NCI-H82 treated with DMSO at 0.1 percent for 48 hours (cell line): Measurements from ENCODE around the gene KCNK4.
"Not testable (repeated sequence)": the region's sequence is repeated elsewhere in the genome, so short reads cannot be mapped to it uniquely, and the experiment has no call there.

Experiments used
- DNase-seq: peaks from one replicate; lab custom pipeline; 2025; ENCODE audit not compliant: unreplicated experiment; lab: John Stamatoyannopoulos, UW

KCNK4 gene

DNA sequence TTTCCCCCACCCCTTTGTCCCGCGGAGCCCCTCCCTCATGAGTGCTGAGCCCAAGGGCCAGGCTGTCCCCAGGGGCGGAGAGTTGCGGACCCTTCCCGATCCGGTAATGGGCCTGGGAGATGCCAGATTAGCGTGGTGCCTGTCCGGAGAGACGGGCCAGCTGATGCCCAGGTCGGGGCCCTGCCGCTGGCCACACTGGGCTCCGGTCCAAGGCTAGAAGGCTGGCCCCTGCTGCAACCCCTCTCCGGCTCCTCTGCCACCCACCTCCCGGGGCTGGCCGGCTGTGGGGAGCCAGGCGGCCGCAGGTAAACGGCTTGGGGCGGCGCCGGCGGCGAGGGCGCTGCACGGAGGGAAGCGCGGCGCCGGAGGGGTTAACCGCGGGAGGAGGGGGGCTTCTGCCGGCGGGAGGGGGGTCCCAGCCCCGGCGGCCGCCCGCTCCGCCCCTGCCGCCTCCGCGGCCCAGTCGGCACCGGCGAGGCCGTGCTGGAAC is at the start of gene KCNK4:
Gene KCNK4, plus strand, starts transcription at position 41 of the 490 bp plus-strand sequence. CDS start 1,717 bp downstream, outside the sequence.
- no peak for DNase-seq

DNA sequence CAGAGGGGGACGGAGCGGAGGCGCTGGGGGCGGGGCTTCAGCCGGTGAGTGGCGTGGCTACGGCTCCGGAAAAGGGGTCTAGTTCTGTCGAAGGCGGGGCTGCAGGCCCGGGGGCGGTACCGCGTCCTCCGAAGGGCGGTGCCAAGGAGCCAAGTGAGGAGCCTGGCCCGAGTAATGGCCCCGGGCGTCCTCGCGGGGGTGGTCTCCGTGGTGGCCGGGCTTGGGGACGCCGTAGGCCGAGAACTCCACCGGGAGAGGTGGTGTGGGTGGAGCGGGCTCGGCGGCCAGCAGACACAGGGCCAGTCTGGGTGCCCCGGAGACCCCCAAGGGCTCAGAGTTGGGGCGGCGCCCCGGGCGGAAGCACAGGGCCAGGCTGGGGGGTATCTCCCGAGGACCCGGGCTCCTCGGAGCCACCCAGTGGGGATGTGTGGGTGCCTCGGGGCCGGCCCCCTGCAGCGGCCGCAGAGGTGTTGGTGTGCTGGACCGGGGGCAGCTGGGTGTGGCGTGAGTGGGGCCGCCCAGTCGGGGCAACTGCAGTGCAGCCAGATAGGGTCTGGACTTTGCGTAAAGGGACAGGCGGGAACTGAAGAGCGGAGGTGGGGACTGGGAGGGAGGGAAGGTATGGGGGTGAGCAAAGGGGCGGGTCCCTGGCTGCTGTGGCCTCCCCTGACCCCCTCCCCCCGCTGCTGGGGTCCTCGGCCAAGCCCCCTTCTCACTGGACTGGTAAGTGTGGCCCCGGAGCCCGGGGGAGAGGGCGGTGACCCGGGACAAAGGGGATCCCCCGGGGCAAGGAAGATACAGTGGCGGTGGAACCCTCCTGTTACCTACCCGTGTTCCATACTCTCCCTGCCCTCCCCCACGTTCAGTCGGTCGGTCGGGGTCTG is 49.4 kb upstream of the KCNK4 start:
- DNase-seq: no peak

DNA sequence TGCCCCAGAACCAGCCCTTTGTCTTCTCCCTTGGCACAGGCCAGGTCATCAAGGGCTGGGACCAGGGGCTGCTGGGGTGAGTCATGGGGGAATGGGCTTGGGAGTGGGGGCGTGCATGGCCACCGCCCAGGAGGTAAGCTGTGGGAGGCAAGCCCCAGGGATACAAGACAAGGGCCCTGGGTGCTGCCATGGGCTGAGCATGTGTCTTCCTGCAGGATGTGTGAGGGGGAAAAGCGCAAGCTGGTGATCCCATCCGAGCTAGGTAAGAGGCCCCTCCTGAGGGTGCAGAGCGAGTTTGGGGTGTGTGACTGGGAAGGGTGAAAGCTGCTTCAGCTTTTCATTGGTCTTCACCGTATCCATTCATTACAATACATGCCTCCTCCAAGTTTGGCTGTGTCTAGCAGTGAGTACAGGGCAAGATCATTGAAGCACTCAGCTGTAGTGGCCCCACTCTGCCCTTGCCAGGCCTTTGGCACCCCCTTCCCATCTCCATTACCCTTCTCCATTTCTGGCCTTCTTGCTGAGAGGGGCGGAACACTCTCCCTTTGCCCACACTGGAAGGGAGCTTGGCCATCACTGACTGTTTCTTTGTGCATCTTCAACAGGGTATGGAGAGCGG is 47.8 kb upstream of the KCNK4 start:
- no peak for DNase-seq

DNA sequence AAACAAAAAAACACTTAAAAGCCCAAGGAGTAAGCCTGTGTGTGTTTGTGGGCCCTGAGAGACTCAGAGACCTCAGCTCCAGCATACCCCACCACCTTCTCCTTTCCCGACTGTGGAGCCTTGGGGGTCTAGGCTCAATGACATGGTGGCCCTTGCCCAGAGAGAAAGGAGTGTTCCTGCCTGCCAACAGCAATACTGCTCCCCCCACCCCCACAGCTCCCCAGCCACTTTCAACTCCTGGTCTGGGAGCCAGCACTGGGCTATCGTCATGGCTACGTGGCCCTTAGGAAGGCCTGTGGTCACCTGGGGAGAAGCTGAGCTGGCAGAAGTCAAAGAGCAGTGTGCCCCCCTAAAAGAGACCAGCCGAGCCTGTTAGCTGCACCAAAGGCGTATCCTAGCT is 47.0 kb upstream of the KCNK4 start:
- no peak for DNase-seq

DNA sequence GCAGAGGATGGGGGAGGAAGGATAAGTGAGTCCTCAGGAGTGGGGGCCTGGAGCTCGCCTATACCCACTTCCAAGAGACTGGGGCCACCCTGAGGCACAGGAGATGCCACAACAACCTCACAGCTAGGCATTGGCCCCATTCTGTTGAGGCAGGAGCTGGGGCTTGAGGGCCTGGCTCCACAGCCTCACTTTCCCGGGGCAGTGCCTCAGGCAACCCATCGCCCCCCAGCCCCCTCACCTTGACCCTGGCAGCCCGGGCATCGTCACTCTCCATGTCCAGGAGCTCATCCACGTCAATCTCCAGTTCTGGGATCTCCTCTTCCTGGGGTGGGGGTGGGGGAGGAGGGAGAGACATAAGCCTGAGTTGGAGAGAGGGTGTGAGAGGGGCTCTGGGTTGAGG is 46.1 kb upstream of the KCNK4 start:
- DNase-seq: no peak

DNA sequence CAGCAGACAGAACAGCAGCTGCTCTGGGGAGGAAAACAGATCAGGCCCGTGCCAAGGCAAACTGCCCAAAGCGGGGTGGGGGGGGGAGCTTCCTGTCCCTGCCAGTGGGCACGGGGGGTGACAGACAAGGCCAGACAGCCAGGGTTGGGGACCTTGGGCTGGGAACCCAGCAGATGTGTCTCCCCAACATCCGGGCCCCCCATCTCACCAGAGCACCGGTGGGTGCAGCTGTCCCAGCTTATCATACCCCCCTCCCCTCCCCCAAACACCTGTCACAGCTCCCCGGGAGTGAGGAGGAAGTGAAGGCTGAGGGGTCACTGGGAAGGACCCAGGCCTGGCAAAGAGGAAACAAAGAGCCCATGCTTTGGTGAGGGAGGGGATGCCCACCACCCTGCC is 45.7 kb upstream of the KCNK4 start:
- DNase-seq: no peak

DNA sequence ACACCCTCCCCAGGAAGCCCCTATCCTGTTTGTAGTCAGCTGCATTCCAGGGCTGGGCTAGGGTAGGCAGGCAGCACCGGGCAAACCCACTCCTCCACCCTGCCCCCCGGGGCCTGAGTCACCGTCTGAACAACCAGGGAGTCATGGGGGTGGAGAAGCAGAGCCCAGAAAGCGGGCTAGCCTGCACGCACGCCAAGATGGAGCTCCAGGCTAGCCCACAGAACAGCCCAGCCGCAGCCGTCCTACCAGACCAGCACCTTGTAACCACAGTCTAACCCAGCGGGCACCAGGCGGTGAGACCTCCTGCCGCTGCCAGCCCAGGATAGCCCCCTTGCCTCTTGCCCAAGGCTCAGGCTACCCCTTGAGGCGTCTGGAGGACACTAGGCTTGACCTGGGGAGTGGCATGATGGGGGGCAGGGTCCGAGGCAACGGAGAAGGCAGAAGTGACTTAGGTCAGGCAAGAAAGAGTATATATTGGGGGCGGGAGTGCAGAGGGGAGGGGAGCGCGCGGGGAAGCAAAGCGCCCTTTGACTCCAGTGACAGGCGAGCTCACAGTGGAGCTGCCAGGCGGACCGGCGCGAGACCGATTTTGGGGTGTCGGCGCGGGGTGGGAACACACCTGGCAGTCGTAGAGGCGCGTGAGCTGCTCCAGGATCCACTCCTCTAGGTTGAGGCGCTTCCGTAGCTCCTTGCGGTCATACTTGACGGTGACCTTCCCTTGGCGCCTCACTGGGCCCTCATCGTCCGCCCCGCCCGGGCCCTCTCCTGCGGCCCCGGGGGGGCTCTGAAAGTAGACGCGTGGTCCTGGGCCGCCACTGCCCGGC is 45.1 kb upstream of the KCNK4 start:
- DNase-seq: no peak

DNA sequence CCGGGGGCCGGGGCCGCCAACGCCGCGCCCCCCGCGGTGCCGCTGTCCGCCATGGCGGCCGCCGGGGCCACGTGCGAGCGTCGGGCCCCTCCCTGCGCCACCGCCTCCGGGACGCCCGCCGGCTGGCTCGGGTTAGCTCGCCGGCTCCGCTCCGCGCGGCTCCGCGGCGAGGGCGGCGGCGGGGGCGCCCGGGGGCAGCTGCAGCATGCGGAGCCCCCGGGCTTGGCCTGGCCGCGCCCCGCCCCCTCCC is 44.6 kb upstream of the KCNK4 start:
- not testable (repeated sequence) for DNase-seq

DNA sequence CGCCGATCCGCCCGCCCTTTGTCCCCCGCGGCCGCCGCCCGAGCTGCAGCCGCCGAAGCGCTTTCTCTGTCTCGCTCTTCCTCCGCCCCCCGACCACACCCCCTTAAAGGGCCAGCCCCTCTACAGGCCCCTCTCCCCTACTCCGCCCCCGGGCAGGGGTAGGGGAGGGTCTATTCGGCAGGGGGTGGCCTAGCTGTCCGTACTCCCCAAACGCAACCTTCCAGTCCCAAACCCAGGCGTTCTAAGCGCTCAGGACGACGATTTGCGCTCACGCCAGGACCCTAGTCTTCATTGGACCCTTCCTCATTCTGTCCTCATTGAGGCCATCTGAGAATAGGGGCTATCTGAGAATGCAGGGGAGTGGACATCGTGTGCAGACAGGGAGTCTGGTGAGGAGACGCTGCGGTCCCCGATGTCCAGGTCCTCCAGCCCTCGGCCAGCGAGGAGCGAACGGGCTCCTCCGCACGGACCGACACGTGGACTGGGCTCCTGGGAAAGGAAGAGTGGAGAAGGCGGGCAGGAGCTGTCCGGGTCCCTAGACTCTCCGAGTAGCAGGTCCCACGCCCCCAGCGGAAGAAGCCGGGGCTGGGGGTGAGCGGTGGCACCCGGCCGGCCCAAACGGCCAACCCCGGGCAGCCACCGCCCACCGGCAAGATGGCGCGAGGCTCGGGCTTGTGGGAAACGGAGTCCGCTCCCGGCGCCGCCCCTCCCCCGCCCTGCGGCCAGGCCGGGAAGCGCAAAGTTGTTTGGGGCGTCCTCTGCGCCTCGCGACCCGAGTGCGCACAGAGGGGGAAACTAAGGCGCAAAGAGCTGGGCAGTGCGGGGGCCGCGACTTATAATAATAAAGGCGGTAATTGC is 44.0 kb upstream of the KCNK4 start, which contains the start of gene PPP1R14B:
Gene PPP1R14B, minus strand, starts transcription at position 73 of the 858 bp plus-strand sequence. CDS start 270 bp downstream, outside the sequence.
- DNase-seq: peak; percentile 54

DNA sequence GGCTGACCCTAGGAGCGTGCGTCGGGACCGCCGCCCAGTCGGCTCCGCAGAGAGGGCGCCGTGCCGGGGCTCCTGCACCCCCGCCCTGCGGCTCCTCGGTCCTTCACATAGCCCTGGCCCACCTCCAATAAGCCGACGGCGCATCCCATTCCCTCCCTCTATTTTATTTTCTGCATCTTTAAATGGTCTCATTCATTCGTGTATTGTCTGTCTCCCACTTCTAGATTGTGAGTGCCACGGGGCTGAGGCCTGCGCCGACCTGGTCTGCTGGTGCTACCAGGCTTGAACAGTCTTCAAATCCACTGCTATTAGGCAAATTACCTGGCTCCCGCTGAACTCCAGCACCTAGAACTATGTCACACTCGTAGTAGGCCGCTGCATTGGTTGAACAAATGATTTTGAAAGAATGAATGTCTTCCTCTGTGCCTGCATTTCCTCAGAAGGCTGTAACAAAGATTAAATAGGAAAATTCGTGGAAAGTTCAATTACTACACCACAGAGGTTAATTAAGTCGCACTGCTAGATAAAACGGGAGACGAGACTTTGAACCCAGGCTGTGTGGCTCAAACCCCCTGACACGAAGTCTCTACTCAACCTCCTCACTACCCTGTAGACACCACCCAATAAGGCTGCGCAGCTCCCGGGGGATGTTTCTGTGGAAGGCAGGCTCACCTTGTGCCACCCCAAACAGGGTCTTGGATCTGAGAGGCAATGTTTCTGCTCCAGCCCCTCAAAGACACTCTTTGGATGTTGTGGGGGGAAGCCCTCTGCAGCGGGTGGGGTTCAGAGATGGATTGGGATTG is 43.2 kb upstream of the KCNK4 start:
- no peak for DNase-seq

DNA sequence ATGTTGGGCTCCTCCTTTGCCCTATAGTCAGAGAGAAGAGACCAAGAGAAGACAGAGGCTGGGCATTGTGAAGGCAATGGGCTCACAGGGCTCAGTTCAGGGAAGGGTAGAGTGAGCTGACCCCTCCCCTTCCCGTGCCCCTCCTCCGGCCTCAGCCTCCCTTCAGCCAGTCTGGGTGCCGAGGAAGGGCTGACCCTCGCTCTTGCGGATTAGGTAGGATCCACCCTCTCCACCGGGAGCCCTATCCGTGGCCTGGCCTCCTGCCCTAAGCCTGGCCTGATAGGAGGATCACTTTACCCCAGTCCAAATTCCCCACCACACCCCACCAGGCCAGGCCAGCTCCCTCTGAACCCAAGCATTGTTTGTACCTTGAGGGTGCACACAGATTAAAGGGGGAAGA is 42.5 kb upstream of the KCNK4 start:
- no peak for DNase-seq

DNA sequence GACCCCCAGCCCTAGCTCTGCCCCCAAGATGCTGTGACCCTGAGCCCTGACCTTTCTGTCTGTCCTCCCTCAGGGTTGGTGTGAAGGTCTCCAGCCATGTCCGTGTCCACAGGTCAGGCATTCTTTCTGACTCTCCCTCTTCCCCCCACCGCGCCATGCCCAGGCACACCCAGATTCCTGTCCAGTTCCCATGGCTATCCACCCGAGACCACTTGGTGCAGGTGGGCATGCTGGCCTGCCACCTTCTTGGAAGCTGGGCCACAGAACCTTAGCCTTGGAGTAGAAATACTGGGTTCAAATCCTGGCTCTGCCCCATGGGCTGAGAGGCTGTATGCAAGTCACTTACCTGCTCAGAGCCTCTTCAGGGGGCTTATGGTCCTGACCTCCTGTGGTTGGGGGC is 42.1 kb upstream of the KCNK4 start:
- no peak for DNase-seq

DNA sequence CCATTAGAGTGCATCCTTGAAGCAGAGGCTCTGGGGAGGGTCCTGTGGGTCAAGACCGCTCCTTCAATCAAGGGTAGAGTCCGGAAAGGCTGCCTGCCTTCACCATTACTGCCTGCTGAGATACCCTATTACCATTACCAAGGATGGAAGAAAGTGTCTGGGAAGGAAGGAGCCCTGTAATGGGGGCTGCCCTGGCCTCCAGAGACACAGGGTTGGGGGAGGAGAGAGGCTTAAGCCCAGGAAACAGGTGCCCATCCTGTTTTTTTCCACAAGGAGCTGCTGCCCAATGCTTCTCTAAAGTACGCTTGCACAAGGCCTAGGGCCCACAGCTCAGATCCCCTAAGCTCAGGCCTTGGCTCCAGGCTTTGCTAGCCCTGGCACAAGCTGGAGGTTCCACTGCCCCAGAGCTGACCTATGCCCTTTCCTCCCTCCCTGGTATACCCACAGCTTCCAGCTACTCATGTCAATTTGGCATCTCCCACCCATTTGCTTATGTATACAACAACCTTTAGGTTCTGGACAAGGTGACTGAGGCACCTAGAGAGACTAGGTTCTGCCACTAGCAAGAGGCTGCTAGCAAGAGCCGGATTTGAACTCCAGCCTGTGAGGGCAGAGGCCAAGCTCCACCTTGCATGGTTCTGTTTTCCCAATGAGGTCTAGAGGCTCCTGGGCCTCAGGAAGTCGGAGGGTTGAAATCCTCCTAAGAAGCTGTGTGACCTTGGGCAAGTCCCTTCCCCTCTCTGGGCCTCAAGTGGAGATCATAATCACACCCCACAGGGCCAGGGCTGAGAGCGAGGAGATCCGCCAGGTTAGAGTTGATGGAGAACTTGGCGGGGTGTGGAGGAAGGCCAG is 41.3 kb upstream of the KCNK4 start:
- no peak for DNase-seq

DNA sequence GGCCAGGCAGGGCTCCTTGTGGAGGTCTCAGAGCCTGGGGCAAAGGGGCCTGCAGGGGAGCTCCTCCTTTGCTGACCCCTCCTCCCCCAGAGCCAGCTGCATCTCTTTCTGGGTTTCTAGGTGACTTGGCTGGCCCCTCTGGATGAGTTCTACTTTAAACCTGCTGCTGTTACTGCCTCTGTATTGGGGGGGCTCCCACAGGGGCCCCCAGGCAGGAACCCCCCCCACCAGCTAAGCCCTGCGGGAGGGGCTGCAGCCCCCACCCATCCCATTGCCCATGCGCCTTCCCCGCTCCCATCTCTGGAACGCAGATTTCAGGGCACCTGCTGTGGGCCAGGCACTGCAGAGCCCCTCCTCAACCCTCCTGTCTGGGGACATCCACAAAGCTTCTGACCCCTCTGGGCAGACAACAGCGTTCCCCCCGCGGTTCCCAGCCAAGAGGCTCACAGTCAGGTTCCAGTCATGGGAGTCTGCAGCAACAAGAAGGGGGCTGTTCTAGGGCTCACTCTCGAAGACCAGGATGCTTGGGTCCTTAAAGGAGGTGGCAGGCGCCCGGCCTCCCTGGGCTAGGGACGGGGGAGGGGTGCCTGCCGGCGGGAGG is 40.6 kb upstream of the KCNK4 start:
- DNase-seq: no peak

DNA sequence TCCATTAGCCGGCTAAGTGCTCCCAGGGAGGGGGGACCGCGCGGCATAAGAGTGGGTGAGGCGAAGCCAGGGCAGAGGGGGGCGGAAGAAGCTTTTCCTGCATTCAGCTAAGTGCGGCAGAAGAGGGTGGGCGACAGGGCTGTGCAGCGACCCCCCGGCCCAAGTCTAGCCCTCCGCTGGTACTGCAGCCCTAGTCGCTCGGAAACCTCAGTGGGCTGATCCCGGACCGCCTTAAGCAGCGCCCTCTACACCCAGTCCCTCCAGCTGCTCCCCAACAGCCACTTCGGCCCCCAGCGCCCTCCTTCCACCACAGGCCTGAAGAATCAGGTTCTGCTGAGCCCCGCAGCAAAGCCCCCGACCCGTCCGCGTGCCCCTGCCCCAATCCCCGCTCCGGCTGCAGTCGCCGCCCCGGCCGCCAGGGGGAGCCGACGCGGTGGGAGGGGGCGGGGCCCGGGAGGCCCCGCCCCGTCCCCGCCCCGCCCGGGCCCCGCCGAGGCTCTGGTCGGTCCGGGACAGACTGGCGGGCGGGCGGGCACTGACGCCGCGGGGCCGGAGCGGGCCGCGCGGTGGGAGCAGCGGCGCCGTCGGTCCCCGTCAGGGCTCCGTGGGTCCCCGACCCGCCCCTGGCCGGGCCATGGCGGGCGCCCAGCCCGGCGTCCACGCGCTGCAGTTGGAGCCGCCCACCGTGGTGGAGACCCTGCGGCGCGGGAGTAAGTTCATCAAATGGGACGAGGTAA is 39.9 kb upstream of the KCNK4 start, which contains the start of gene PLCB3:
Gene PLCB3, plus strand, starts transcription at position 515 of the 737 bp plus-strand sequence. Its CDS starts 120 bp downstream, at position 635.
- no peak for DNase-seq

DNA sequence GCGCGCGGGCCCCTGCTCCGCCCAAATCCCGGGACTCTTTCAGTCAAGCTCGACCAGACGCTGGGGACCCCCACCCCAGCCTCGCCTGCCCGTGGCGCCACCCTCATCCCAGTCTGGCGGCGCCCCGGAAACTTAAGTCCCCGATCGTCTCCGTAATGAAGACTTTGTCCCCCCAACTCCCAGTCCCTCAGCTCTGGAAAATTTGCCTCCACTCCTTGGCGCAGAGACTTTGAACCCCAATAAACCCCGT is 39.4 kb upstream of the KCNK4 start:
- DNase-seq: no peak

DNA sequence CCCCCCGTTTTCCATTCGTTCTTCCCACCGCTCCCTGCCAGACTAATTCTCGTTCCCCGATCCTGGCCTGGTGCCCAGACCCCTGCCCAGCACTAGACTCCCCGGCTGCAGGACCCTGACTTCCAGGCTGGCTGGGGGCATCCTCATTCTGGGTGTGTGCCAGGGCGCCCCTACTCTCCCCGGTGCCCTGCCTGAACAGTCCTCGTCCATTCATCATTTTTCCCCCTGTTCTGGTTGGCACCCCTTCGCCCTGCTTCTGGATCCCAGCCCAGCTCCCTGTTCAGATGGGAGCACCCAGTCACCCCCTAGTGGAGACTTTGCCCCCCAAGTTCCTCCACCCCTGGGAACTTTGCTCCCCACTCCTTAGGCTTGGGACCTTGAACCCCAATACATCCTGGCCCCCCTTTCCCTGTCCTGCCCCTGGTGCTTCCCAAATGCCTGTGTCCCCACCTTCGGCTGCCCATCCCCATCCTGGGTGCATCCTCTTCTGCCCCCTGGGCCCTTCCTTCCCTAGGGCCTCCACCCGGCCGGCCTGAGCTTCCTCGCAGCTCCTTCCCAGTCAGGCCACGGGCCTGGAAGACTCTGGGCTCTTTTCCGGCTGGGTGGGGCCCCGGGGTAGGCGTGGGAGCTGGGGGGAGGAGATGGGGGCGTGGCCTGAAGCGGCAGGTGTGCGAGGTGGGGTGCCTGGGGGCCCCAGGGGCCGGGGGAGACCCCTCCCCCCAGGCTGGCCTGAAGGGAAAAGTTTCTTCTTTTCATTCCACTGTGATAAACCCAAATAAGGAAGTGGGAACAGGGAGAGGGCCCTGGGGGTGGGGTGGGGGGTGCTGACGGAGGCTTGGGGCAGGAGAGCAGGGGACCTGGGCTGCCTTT is 38.9 kb upstream of the KCNK4 start:
- no peak for DNase-seq
